ENCODE results near the gene MST1.

GRCh38 chr3:49668414-49668797 is 20.9 kb downstream of the MST1 start:
- no peak for TF ChIP-seq ZBTB8A (tag by site-specific recombination; IDR thresholded peaks at IDR 0.05)
- no peak for TF ChIP-seq ZNF639 (tag by site-specific recombination; IDR thresholded peaks at IDR 0.05)
- no peak for TF ChIP-seq PRDM6 (tag by site-specific recombination; IDR thresholded peaks at IDR 0.05)
- no peak for TF ChIP-seq BCL6B (tag by site-specific recombination; IDR thresholded peaks at IDR 0.05)
- no peak for TF ChIP-seq ZNF121 (tag by site-specific recombination; IDR thresholded peaks at IDR 0.05)
- no peak for TF ChIP-seq ATF2 (tag by site-specific recombination; IDR thresholded peaks at IDR 0.05; ENCODE audit: low read depth)
- no peak for TF ChIP-seq CTCF (tag by site-specific recombination; IDR thresholded peaks at IDR 0.05)
- TF ChIP-seq WT1 (tag by site-specific recombination; IDR thresholded peaks at IDR 0.05), result no peak
- no peak for TF ChIP-seq SALL2 (tag by site-specific recombination; IDR thresholded peaks at IDR 0.05; ENCODE audit: borderline replicate concordance)
- TF ChIP-seq ZNF174 (tag by site-specific recombination; IDR thresholded peaks at IDR 0.05), result no peak
- no peak for TF ChIP-seq ZNF555 (tag by site-specific recombination; conservative IDR thresholded peaks at IDR 0.05)
- no peak for TF ChIP-seq PBX3 (CRISPR knock-in tag; IDR thresholded peaks at IDR 0.05)

Measured in HEK293 (cell line).